Neural cell (in vitro differentiated cells): Measurements from ENCODE around the gene PPOX. TPM values are rescaled to one million over a fixed set of nuclear protein-coding genes. Genes with fewer than 3 reads are reported as not detected.

ENCODE experiments used
- H2AFZ ChIP-seq: fragments of 200-600, 300-800 bp; sonication (generic), shearing (Covaris generic); 2 replicates; pipeline ENCODE4 v1.6.0; 2014; ENCODE audit warnings: low read depth, mild to moderate bottlenecking, antibody characterized with exemption, low read length, moderate library complexity
- H3F3A ChIP-seq: fragments of 200-600 bp; shearing (Covaris generic); 2 replicates; pipeline ENCODE4 v1.6.1; 2016; ENCODE audit warnings: mild to moderate bottlenecking, moderate library complexity, mixed read lengths, antibody characterized with exemption, low read length; ENCODE audit not compliant: insufficient read depth, poor library complexity, severe bottlenecking
- H3K27ac ChIP-seq: fragments of 200-600, 300-800 bp; sonication (generic), shearing (Covaris generic); 2 replicates; pipeline ENCODE4 v1.5.1; 2014; ENCODE audit warnings: mild to moderate bottlenecking, low read length, moderate library complexity
- H3K27me3 ChIP-seq: fragments of 300-800, 200-600 bp; sonication (generic), shearing (Covaris generic); 2 replicates; pipeline ENCODE4 v1.6.0; 2014; ENCODE audit warnings: mild to moderate bottlenecking, low read depth, low read length, moderate library complexity; ENCODE audit not compliant: insufficient read depth
- H3K36me3 ChIP-seq: fragments of 300-800, 200-600 bp; sonication (generic), shearing (Covaris generic); 2 replicates; pipeline ENCODE4 v1.5.1; 2014; ENCODE audit warnings: mild to moderate bottlenecking, antibody characterized with exemption, low read length, moderate library complexity; ENCODE audit not compliant: insufficient read depth
- H3K4me2 ChIP-seq: fragments of 300-800, 200-600 bp; sonication (generic), shearing (Covaris generic); 2 replicates; pipeline ENCODE4 v1.6.0; 2014; ENCODE audit warnings: mild to moderate bottlenecking, low read length
- H3K4me3 ChIP-seq: fragments of 300-800, 200-600 bp; sonication (generic), shearing (Covaris generic); 2 replicates; pipeline ENCODE4 v1.5.1; 2014; ENCODE audit warnings: mild to moderate bottlenecking, low read length, moderate library complexity
- H3K79me2 ChIP-seq: fragments of 200-600 bp; shearing (Covaris generic); replicated peaks from 2 replicates; pipeline ENCODE4 v1.6.0; 2014; ENCODE audit warnings: mild to moderate bottlenecking, low read length, moderate library complexity; ENCODE audit not compliant: insufficient read depth
- H3K9ac ChIP-seq: fragments of 300-800, 200-600 bp; sonication (generic), shearing (Covaris generic); 2 replicates; pipeline ENCODE4 v1.6.1; 2016; ENCODE audit warnings: mild to moderate bottlenecking, low read length, mixed read lengths
- H3K9me2 ChIP-seq: fragments of 200-600 bp; shearing (Covaris generic); 2 replicates; pipeline ENCODE4 v1.6.1; 2016; ENCODE audit warnings: mild to moderate bottlenecking, low read length, mixed read lengths; ENCODE audit not compliant: insufficient read depth
- H3K9me3 ChIP-seq: fragments of 200-600, 300-800 bp; sonication (generic), shearing (Covaris generic); 2 replicates; pipeline ENCODE4 v1.6.1; 2016; ENCODE audit warnings: mild to moderate bottlenecking, mixed run types, low read length, moderate library complexity, mixed read lengths
- H4K20me1 ChIP-seq: fragments of 200-600 bp; shearing (Covaris generic); 2 replicates; pipeline ENCODE4 v1.6.1; 2016; ENCODE audit warnings: mild to moderate bottlenecking, mixed run types; ENCODE audit not compliant: insufficient read depth
- EP300 ChIP-seq: fragments of 450-650 bp; conservative IDR thresholded peaks from 2 replicates; pipeline ENCODE4 v1.6.1; 2014; ENCODE audit warnings: antibody characterized with exemption, mild to moderate bottlenecking, moderate library complexity; ENCODE audit not compliant: poor library complexity, severe bottlenecking
- EZH2 ChIP-seq: fragments of 200-600, 300-800 bp; shearing (Covaris generic), sonication (generic); IDR thresholded peaks from 2 replicates; pipeline ENCODE4 v1.6.1; 2014; ENCODE audit warnings: antibody characterized with exemption, low read length, borderline replicate concordance, mild to moderate bottlenecking; ENCODE audit not compliant: insufficient read depth, poor library complexity, severe bottlenecking
- MXI1 ChIP-seq: fragments of 450-650 bp; conservative IDR thresholded peaks from 2 replicates; pipeline ENCODE4 v1.6.1; 2014; ENCODE audit warnings: antibody characterized with exemption, mild to moderate bottlenecking; ENCODE audit not compliant: poor library complexity, severe bottlenecking
- POLR2AphosphoS5 ChIP-seq: IDR thresholded peaks from 2 replicates; pipeline ENCODE4 v1.6.1; 2012
- RAD21 ChIP-seq: fragments of 450-650 bp; conservative IDR thresholded peaks from 2 replicates; pipeline ENCODE4 v1.6.1; 2014; ENCODE audit warnings: antibody characterized with exemption, mild to moderate bottlenecking, moderate library complexity
- SMC3 ChIP-seq: fragments of 450-650 bp; conservative IDR thresholded peaks from 2 replicates; pipeline ENCODE4 v1.6.1; 2014; ENCODE audit warnings: antibody characterized with exemption, mild to moderate bottlenecking, moderate library complexity; ENCODE audit not compliant: poor library complexity
- TAF1 ChIP-seq: IDR thresholded peaks from 2 replicates; pipeline ENCODE4 v1.6.1; 2012; ENCODE audit warnings: low read depth
- polyA plus RNA-seq: library from polyadenylated mRNA; depleted of rRNA; stranded (reverse); fragments of >200 nt; gene quantifications from 2 replicates; pipeline ENCODE4 v1.2.3, GENCODE V29; 2014
- TF ChIP-seq, protein P1 (sequence below): IDR thresholded peaks from 2 replicates; pipeline ENCODE4 v1.6.1; 2012; ENCODE audit warnings: borderline replicate concordance
- TF ChIP-seq, protein P2 (sequence below): fragments of 450-650 bp; IDR thresholded peaks from 2 replicates; pipeline ENCODE4 v1.5.1; 2014; ENCODE audit warnings: antibody characterized with exemption, mild to moderate bottlenecking, moderate library complexity; ENCODE audit not compliant: poor library complexity, severe bottlenecking

The PPOX gene
- polyA plus RNA-seq, 1 donor from 2014 or later: 93.9 TPM

DNA sequence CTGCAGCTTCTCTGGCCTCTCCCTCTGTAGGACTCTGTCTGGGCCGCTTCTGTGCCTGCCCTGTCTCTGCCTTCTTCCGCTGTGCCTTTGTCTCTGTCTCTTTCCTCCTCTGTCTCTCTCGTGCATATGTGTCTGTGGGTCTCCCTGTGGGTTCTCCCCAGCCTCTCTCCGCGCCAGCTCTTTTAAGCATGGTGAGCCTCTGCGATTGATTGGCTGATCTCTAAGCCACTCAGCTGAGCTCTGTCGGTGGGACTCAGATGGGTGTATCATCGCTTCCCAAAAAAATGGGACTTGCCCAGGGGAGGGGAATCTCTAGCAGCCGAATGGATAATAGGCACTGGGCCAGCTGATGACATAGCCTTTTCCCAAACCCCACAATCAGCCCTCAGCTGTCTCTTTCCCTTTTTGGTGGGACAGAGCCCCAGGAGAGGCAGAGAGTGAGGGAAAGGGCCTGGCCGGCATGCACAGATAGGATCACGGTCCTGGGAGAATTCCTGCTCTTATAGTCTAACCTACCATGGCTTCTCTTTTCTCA, 32.7 kb downstream of the PPOX start, which contains the start of gene ADAMTS4:
Gene ADAMTS4 (minus strand): TSS at position 158 of the 535 bp plus-strand sequence. CDS start 427 bp downstream, outside the sequence.
- no peaks in the 10 kb centered on the region for H3K9me3 ChIP-seq
- TF ChIP-seq POLR2AphosphoS5: no peak
- no peak for TF ChIP-seq RAD21
- no peak for TF ChIP-seq MXI1
- TF ChIP-seq SMC3: no peak
- TF ChIP-seq, protein P1, sequence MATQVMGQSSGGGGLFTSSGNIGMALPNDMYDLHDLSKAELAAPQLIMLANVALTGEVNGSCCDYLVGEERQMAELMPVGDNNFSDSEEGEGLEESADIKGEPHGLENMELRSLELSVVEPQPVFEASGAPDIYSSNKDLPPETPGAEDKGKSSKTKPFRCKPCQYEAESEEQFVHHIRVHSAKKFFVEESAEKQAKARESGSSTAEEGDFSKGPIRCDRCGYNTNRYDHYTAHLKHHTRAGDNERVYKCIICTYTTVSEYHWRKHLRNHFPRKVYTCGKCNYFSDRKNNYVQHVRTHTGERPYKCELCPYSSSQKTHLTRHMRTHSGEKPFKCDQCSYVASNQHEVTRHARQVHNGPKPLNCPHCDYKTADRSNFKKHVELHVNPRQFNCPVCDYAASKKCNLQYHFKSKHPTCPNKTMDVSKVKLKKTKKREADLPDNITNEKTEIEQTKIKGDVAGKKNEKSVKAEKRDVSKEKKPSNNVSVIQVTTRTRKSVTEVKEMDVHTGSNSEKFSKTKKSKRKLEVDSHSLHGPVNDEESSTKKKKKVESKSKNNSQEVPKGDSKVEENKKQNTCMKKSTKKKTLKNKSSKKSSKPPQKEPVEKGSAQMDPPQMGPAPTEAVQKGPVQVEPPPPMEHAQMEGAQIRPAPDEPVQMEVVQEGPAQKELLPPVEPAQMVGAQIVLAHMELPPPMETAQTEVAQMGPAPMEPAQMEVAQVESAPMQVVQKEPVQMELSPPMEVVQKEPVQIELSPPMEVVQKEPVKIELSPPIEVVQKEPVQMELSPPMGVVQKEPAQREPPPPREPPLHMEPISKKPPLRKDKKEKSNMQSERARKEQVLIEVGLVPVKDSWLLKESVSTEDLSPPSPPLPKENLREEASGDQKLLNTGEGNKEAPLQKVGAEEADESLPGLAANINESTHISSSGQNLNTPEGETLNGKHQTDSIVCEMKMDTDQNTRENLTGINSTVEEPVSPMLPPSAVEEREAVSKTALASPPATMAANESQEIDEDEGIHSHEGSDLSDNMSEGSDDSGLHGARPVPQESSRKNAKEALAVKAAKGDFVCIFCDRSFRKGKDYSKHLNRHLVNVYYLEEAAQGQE: no peak
- TF ChIP-seq EP300: no peak
- no peak within 1 kb of the TSS for H2AFZ ChIP-seq
- no peaks in the 10 kb centered on the region for H3K9me2 ChIP-seq
- no peaks in the 10 kb centered on the region for H3F3A ChIP-seq
- H4K20me1 ChIP-seq: no peaks in the 10 kb centered on the region
- no peak within 1 kb of the TSS for H3K27ac ChIP-seq
- H3K9ac ChIP-seq: no peak within 1 kb of the TSS
- H3K27me3 ChIP-seq: no peaks in the 10 kb centered on the region
- peaks cover 5% of the 10 kb centered on the region for H3K36me3 ChIP-seq
- no peak within 1 kb of the TSS for H3K4me2 ChIP-seq
- no peak within 1 kb of the TSS for H3K4me3 ChIP-seq
- peaks cover 17% of the 10 kb centered on the region for H3K79me2 ChIP-seq

DNA sequence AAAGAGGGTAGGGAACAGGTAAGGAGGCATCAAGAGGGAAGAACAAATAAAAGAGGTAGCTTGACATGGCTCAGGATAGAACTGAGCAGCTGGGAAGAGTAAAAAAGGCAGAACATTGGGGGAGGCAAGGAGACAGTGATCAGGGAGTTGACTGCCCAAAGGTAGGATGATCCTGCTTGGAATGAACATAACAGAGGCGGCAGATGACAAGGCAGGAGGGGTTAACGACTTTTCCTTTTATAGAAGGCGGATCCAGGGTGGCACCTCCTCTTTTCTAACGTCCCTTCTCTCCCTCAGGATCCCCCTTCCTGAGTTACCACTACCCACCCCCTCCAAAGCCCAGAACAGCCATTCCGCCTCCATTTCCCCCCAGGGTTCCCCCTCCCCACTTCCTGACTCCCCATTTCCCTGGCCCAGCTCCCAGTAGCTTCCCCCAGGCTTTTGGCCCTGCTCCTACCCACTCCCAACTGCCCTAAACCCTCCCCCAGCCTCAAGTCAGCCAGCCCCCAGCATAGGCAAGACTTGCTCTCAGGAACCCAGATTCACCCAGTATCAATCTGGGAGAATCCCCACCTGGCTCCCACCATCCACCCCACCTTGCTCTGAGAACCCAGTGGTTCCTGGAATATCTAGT, 33.4 kb downstream of the PPOX start:
- H3K27ac ChIP-seq: no peak overlapping the region
- H3K9ac ChIP-seq: no peak overlapping the region
- no peak overlapping the region for H3K4me2 ChIP-seq
- no peak overlapping the region for H3K4me3 ChIP-seq
- no peak for TF ChIP-seq MXI1
- no peak for TF ChIP-seq POLR2AphosphoS5
- TF ChIP-seq TAF1: no peak
- TF ChIP-seq EP300: no peak
- TF ChIP-seq, protein P1: no peak
- TF ChIP-seq, protein P2, sequence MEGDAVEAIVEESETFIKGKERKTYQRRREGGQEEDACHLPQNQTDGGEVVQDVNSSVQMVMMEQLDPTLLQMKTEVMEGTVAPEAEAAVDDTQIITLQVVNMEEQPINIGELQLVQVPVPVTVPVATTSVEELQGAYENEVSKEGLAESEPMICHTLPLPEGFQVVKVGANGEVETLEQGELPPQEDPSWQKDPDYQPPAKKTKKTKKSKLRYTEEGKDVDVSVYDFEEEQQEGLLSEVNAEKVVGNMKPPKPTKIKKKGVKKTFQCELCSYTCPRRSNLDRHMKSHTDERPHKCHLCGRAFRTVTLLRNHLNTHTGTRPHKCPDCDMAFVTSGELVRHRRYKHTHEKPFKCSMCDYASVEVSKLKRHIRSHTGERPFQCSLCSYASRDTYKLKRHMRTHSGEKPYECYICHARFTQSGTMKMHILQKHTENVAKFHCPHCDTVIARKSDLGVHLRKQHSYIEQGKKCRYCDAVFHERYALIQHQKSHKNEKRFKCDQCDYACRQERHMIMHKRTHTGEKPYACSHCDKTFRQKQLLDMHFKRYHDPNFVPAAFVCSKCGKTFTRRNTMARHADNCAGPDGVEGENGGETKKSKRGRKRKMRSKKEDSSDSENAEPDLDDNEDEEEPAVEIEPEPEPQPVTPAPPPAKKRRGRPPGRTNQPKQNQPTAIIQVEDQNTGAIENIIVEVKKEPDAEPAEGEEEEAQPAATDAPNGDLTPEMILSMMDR: no peak
- TF ChIP-seq EZH2: no peak
- TF ChIP-seq RAD21: no peak
- TF ChIP-seq SMC3: no peak
- peaks cover 22% of the 10 kb centered on the region for H3K79me2 ChIP-seq
- H3K9me3 ChIP-seq: no peaks in the 10 kb centered on the region
- H3K9me2 ChIP-seq: no peaks in the 10 kb centered on the region
- no peaks in the 10 kb centered on the region for H3F3A ChIP-seq
- no peaks in the 10 kb centered on the region for H3K27me3 ChIP-seq
- H2AFZ ChIP-seq: no peak overlapping the region
- peaks cover 7% of the 10 kb centered on the region for H3K36me3 ChIP-seq
- no peaks in the 10 kb centered on the region for H4K20me1 ChIP-seq
